ENCODE measurements around the gene MKKS. TPM values are rescaled to one million over a fixed set of nuclear protein-coding genes. Genes with fewer than 3 reads are reported as not detected.

MKKS gene
- total and polyA plus RNA-seq, 2 of the 13 experiments (the other 11 are each of a cell fraction or from before 2014, with no cell fraction given) = 26.7 to 34.5 TPM

DNA sequence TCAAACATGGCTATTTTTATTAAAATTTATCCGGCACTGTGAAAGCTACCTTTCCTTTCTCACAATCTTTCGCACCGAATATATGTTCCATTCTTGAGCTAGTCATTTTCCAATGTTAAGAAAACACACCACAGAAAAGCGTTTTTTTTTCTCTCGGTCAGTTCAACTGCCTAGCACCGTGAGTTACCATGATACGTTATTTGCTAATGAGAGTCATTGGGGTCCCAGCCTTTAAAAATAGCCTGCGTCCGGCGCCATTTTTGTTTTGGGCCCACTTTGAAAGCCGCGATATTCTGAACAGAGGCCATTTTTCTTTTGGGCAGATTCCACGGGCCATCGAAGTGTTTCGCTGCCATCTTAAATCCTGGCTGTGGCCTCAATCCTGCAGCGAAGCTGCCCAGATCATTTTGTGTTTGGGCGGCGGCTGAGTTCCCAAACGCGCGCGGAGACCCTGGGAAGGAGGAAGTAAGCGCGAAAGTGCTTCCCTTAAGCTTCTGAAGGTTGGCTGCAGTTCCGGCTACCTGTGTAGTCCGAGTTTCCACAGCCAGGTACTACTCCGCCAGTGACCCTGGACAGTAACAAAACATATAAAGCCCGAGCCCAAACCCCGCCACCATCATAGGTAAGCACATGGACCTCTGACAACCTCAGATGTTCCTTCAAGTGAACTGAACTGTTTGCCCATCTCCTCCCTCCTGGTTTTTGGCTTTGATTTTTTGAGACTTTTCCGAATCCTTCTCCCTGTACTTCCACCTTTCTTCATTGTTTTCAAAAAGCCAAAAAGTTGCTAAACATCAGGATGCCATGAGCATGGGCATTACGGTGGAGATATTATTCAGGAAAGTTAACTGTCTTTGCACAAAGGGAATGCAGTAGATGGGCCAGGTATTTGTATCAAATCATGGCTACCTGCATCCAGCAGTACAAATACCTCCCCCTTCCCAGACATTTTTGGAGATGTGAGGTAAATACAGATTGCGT lies 1.1 kb upstream of the MKKS start, which contains the start of gene SLX4IP (continued):
- TF ChIP-seq, protein P1, sequence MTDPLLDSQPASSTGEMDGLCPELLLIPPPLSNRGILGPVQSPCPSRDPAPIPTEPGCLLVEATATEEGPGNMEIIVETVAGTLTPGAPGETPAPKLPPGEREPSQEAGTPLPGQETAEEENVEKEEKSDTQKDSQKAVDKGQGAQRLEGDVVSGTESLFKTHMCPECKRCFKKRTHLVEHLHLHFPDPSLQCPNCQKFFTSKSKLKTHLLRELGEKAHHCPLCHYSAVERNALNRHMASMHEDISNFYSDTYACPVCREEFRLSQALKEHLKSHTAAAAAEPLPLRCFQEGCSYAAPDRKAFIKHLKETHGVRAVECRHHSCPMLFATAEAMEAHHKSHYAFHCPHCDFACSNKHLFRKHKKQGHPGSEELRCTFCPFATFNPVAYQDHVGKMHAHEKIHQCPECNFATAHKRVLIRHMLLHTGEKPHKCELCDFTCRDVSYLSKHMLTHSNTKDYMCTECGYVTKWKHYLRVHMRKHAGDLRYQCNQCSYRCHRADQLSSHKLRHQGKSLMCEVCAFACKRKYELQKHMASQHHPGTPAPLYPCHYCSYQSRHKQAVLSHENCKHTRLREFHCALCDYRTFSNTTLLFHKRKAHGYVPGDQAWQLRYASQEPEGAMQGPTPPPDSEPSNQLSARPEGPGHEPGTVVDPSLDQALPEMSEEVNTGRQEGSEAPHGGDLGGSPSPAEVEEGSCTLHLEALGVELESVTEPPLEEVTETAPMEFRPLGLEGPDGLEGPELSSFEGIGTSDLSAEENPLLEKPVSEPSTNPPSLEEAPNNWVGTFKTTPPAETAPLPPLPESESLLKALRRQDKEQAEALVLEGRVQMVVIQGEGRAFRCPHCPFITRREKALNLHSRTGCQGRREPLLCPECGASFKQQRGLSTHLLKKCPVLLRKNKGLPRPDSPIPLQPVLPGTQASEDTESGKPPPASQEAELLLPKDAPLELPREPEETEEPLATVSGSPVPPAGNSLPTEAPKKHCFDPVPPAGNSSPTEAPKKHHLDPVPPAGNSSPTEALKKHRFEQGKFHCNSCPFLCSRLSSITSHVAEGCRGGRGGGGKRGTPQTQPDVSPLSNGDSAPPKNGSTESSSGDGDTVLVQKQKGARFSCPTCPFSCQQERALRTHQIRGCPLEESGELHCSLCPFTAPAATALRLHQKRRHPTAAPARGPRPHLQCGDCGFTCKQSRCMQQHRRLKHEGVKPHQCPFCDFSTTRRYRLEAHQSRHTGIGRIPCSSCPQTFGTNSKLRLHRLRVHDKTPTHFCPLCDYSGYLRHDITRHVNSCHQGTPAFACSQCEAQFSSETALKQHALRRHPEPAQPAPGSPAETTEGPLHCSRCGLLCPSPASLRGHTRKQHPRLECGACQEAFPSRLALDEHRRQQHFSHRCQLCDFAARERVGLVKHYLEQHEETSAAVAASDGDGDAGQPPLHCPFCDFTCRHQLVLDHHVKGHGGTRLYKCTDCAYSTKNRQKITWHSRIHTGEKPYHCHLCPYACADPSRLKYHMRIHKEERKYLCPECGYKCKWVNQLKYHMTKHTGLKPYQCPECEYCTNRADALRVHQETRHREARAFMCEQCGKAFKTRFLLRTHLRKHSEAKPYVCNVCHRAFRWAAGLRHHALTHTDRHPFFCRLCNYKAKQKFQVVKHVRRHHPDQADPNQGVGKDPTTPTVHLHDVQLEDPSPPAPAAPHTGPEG (CRISPR knock-in tag; IDR thresholded peaks at IDR 0.05) = no peak
- TF ChIP-seq, protein P2, sequence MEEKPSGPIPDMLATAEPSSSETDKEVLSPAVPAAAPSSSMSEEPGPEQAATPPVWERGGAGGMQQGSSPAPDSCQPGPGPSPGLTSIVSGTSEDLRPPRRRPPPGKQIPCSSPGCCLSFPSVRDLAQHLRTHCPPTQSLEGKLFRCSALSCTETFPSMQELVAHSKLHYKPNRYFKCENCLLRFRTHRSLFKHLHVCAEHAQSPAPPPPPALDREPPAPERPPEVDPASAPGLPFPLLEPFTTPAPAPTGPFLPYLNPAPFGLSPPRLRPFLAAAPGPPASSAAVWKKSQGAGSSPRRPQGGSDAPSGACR (CRISPR knock-in tag; IDR thresholded peaks at IDR 0.05) = no peak
- peak; percentile 26 for TF ChIP-seq ZNF547 (CRISPR knock-in tag; IDR thresholded peaks at IDR 0.05)
- no peak for TF ChIP-seq NFE2L1 (CRISPR knock-in tag; IDR thresholded peaks at IDR 0.05; ENCODE audit: borderline replicate concordance)
- 0 out of 2 replicates have a peak, but pooled peaks have one; percentile 65 for TF ChIP-seq ZNF746 (CRISPR knock-in tag; IDR thresholded peaks at IDR 0.05)
- TF ChIP-seq, protein P3, sequence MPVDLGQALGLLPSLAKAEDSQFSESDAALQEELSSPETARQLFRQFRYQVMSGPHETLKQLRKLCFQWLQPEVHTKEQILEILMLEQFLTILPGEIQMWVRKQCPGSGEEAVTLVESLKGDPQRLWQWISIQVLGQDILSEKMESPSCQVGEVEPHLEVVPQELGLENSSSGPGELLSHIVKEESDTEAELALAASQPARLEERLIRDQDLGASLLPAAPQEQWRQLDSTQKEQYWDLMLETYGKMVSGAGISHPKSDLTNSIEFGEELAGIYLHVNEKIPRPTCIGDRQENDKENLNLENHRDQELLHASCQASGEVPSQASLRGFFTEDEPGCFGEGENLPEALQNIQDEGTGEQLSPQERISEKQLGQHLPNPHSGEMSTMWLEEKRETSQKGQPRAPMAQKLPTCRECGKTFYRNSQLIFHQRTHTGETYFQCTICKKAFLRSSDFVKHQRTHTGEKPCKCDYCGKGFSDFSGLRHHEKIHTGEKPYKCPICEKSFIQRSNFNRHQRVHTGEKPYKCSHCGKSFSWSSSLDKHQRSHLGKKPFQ (CRISPR knock-in tag; IDR thresholded peaks at IDR 0.05; ENCODE audit: insufficient replicate concordance) = no peak
- no peak for TF ChIP-seq HHEX (CRISPR knock-in tag; IDR thresholded peaks at IDR 0.05)
- TF ChIP-seq, protein P4, sequence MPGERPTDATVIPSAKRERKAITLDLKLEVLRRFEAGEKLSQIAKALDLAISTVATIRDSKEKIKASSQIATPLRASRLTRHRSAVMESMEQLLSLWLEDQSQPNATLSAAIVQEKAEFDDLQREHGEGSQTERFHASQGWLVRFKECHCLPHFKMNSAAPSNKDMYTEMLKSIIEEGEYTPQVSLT (CRISPR knock-in tag; IDR thresholded peaks at IDR 0.05; ENCODE audit: borderline replicate concordance, low read depth) = peak; percentile 72; the same call in 1 of the 2 replicates
- TF ChIP-seq ATM (IDR thresholded peaks at IDR 0.05; ENCODE audit: borderline replicate concordance) = no peak
- TF ChIP-seq GABPB1 (CRISPR knock-in tag; IDR thresholded peaks at IDR 0.05) = peak; percentile 92
- peak; percentile 54 for TF ChIP-seq HNRNPH1 (optimal IDR thresholded peaks at IDR 0.05; ENCODE audit: low read depth, low read length)
- 0 out of 2 replicates have a peak, but pooled peaks have one; percentile 49 for TF ChIP-seq ZNF224 (CRISPR knock-in tag; IDR thresholded peaks at IDR 0.05)
- TF ChIP-seq ZNF782 (CRISPR knock-in tag; IDR thresholded peaks at IDR 0.05; ENCODE audit: borderline replicate concordance) = no peak
- TF ChIP-seq NCOA1 (CRISPR knock-in tag; IDR thresholded peaks at IDR 0.05) = peak; percentile 92
- TF ChIP-seq ZSCAN31 (CRISPR knock-in tag; IDR thresholded peaks at IDR 0.05; ENCODE audit: low read depth) = peak; percentile 89
- TF ChIP-seq, protein P5, sequence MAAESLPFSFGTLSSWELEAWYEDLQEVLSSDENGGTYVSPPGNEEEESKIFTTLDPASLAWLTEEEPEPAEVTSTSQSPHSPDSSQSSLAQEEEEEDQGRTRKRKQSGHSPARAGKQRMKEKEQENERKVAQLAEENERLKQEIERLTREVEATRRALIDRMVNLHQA (CRISPR knock-in tag; IDR thresholded peaks at IDR 0.05) = no peak
- TF ChIP-seq ZNF891 (CRISPR knock-in tag; IDR thresholded peaks at IDR 0.05) = peak; percentile 59; the same call in 1 of the 2 replicates

All from HepG2 (cell line).